ENCODE results near the gene GINS3.

GRCh38 chr16:58363746-58364393 lies 28.4 kb upstream of the GINS3 start:
- TF ChIP-seq POLR2AphosphoS5 (IDR thresholded peaks at IDR 0.05; ENCODE audit: low read depth, low read length), result no peak
- no peak for TF ChIP-seq SIN3A (IDR thresholded peaks at IDR 0.05; ENCODE audit: borderline replicate concordance, insufficient read depth, low read depth, low read length)
- no peak for TF ChIP-seq REST (IDR thresholded peaks at IDR 0.05; ENCODE audit: insufficient read depth in 1 of 2, low read depth in 2 of 2, low read length in 1 of 2)
